Stomach (tissue), 9 donors: ENCODE measurements around the gene PRDM7. TPM values are rescaled to one million over a fixed set of nuclear protein-coding genes. Genes with fewer than 3 reads are reported as not detected.

Experiments
- DNase-seq, 2 donors: peaks; one replicate each; pipeline versions ENCODE4 v3.0.0 to v3.0.0-alpha.2; 2013 to 2019
- H3K27ac ChIP-seq, 5 donors: fragments of 200-600 bp in 4 of 5; sonication (generic) in 4 of 5; one replicate each; pipeline ENCODE4 v1.5.1; 2013 to 2019; ENCODE audit warnings: mild to moderate bottlenecking in 1 of 5, moderate library complexity in 1 of 5
- H3K27me3 ChIP-seq, 3 donors: fragments of 200-600 bp; sonication (generic); one replicate each; pipeline ENCODE4 v1.5.1; 2017 to 2019; ENCODE audit warnings: mixed run types in 1 of 3
- H3K36me3 ChIP-seq, 4 donors: fragments of 200-600 bp; sonication (generic); 1 replicate in 3 of 4; 2 replicates in 1 of 4; pipeline ENCODE4 v1.5.1; 2016 to 2019
- H3K4me1 ChIP-seq, 4 donors: fragments of 200-600 bp; sonication (generic); one replicate each; pipeline ENCODE4 v1.5.1; 2016 to 2019
- H3K4me3 ChIP-seq, 4 donors: fragments of 200-600 bp; sonication (generic) in 3 of 4; one replicate each; pipeline ENCODE4 v1.5.1; 2016 to 2019; ENCODE audit warnings: mild to moderate bottlenecking in 1 of 4
- H3K9me3 ChIP-seq, 4 donors: fragments of 200-600 bp; sonication (generic); one replicate each; pipeline ENCODE4 v1.5.1; 2016 to 2019
- EP300 ChIP-seq: sonication (generic); formaldehyde crosslinking; IDR thresholded peaks from one replicate; pipeline ENCODE4 v1.6.1; 2017; ENCODE audit warnings: antibody characterized with exemption
- POLR2A ChIP-seq, 4 donors: fragments of 450-650 bp; IDR thresholded peaks; one replicate each; pipeline ENCODE4 v1.6.1; 2016; ENCODE audit warnings: antibody characterized with exemption in 4 of 4, control low read depth in 2 of 4, mild to moderate bottlenecking in 1 of 4, moderate library complexity in 1 of 4
- POLR2AphosphoS5 ChIP-seq, 3 donors: sonication (generic); formaldehyde crosslinking; IDR thresholded peaks; one replicate each; pipeline ENCODE4 v1.6.1; 2016; ENCODE audit warnings: antibody characterized with exemption in 3 of 3
- WGBS, 5 donors: extraction: QIAGEN DNeasy Blood & Tissue Kit in 3 of 5; methylation state at CpG; one replicate each; pipeline versions ENCODE4 v1.1.5 to v1.1.7; 2013 to 2018; 5-methylcytosine and 5-hydroxymethylcytosine counted together
- intact Hi-C: fragments of 100-400 bp; cut with DNase I; formaldehyde crosslinking; loops from one replicate; pipeline ENCODE4 v1.15.1; 2023; ENCODE audit warnings: low total_unique reads
- polyA plus RNA-seq, 3 donors: library from polyadenylated mRNA; stranded (reverse); fragments of 200-250 nt; gene quantifications; one replicate each; pipeline ENCODE4 v1.2.3, GENCODE V29; 2013
- total RNA-seq, 5 donors: library from RNA; depleted of rRNA; stranded (reverse); fragments of >200 nt; gene quantifications; one replicate each; pipeline versions ENCODE4 v1.1.0 to v1.2.3, GENCODE V29; 2014 to 2016
- TF ChIP-seq, protein P1 (sequence below), 7 experiments: fragments of 450-650 bp in 4 of 7; fragments of 200-600 bp in 3 of 7; sonication (generic) in 3 of 7; IDR thresholded peaks; one replicate each; pipeline ENCODE4 v1.5.1; 2016 to 2019; ENCODE audit warnings: antibody characterized with exemption in 7 of 7, control low read depth in 2 of 7, mild to moderate bottlenecking in 1 of 7
- donor health status: healthy with polysubstance abuse.
- donor health status: Bipolar disorder and iron deficiency.
- donor health status: healthy.

Gene PRDM7
- total and polyA plus RNA-seq, 8 donors, result not detected

DNA sequence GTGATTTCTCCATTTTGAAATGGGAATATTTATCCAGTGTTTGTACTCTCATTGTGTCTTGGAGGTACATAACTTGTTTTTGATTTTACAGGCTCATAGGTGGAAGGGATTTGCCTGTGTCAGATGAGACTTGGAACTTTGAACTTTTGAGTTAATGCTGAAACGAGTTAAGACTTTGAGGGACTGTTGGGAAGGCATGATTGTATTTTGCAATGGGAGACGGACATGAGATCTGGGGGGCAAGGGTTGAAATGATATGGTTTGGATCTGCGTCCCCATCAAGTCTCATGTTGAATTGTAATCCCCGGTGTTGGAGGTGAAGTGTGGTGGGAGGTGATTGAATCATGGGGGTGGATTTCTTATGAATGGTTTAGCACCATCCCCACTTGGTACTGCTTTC lies 21.8 kb downstream of the PRDM7 start:
- no peak overlapping the region for H3K27ac ChIP-seq
- H3K36me3 ChIP-seq, result no peaks in the 10 kb centered on the region
- H3K27me3 ChIP-seq, result peaks cover 0 to 7% (median 0%) of the 10 kb centered on the region in 3 donors
- TF ChIP-seq, protein P1, sequence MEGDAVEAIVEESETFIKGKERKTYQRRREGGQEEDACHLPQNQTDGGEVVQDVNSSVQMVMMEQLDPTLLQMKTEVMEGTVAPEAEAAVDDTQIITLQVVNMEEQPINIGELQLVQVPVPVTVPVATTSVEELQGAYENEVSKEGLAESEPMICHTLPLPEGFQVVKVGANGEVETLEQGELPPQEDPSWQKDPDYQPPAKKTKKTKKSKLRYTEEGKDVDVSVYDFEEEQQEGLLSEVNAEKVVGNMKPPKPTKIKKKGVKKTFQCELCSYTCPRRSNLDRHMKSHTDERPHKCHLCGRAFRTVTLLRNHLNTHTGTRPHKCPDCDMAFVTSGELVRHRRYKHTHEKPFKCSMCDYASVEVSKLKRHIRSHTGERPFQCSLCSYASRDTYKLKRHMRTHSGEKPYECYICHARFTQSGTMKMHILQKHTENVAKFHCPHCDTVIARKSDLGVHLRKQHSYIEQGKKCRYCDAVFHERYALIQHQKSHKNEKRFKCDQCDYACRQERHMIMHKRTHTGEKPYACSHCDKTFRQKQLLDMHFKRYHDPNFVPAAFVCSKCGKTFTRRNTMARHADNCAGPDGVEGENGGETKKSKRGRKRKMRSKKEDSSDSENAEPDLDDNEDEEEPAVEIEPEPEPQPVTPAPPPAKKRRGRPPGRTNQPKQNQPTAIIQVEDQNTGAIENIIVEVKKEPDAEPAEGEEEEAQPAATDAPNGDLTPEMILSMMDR (IDR thresholded peaks at IDR 0.05), result no peak
- TF ChIP-seq EP300 (no peak), POLR2A (IDR thresholded peaks at IDR 0.05) (no peak), POLR2AphosphoS5 (IDR thresholded peaks at IDR 0.05) (no peak)
- peaks cover 6 to 24% (median 17%) of the 10 kb centered on the region in 4 donors for H3K9me3 ChIP-seq
- no peak overlapping the region for H3K4me3 ChIP-seq
- intact Hi-C loops, result no loop called here
- H3K4me1 ChIP-seq, result no peaks in the 10 kb centered on the region
- WGBS, 5 donors, result 73 to 79% (median 78%) methylated on average over 4 of the region's 4 CpGs
- no peak for DNase-seq

DNA sequence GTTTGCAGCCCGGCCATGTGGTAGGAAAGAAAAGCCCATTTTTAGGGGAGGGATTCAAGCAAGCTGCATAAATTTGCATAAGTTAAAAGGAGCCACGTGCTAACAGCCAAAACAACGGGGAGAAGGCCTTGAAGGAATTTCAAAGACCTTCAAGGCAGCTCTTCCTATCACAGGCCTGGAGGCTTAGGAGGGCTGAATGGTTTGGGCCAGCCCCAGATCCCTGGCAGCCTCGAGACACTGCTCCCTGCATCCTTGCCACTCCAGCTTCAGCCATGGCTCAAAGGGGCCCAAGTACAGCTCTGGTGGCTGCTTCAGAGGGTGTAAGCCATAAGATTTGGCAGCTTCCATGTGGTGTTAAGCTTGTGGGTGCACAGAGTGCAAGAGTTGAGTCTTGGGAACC lies 22.6 kb downstream of the PRDM7 start:
- no peak overlapping the region for H3K27ac ChIP-seq
- H3K9me3 ChIP-seq, result peaks cover 6 to 24% (median 17%) of the 10 kb centered on the region in 4 donors
- H3K4me1 ChIP-seq, result no peaks in the 10 kb centered on the region
- no peak overlapping the region for H3K4me3 ChIP-seq
- 49 to 69% (median 51%) methylated on average over 4 of the region's 4 CpGs for WGBS, 5 donors
- intact Hi-C loops, result no loop called here
- H3K27me3 ChIP-seq, result peaks cover 0 to 7% (median 0%) of the 10 kb centered on the region in 3 donors
- H3K36me3 ChIP-seq, result no peaks in the 10 kb centered on the region
- DNase-seq, result no peak
- TF ChIP-seq EP300 (no peak), POLR2A (IDR thresholded peaks at IDR 0.05) (no peak), POLR2AphosphoS5 (IDR thresholded peaks at IDR 0.05) (no peak)
- TF ChIP-seq, protein P1 (IDR thresholded peaks at IDR 0.05), result no peak

DNA sequence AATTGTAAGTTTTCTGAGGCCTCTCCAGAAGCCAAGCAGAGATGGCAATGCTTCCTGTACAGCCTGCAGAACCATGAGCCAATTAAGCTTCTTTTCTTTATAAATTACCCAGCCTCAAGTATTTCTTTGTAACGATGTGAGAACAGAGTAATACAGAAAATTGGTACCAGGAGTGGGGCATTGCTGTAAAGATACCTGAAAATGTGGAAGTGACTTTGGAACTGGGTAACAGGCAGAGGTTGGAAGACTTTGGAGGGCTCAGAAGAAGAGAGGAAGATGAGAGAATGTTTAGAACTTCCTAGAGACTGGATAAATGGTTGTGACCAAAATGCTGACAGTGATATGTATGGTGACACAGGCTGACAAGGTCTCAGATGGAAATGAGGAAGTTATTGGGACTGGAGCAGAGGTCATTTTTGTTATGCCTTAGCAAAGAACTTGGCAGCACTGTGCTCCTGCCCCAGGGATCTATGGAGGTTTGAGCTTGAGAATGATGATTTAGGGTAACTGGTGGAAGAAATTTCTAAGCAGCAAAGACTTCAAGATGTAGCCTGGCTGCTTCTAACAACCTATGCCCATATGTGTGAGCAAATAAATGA lies 23.1 kb downstream of the PRDM7 start:
- DNase-seq, result no peak
- 53 to 91% (median 66%) methylated on average over 1 of the region's 1 CpG for WGBS, 5 donors
- TF ChIP-seq, protein P1 (IDR thresholded peaks at IDR 0.05), result no peak
- no peak for TF ChIP-seq POLR2A (IDR thresholded peaks at IDR 0.05)
- TF ChIP-seq EP300, result no peak
- TF ChIP-seq POLR2AphosphoS5 (IDR thresholded peaks at IDR 0.05), result no peak
- H3K27ac ChIP-seq, result no peak overlapping the region
- H3K4me3 ChIP-seq, result no peak overlapping the region
- H3K4me1 ChIP-seq, result no peaks in the 10 kb centered on the region
- peaks cover 6 to 24% (median 17%) of the 10 kb centered on the region in 4 donors for H3K9me3 ChIP-seq
- intact Hi-C loops, result no loop called here
- no peaks in the 10 kb centered on the region for H3K36me3 ChIP-seq
- peaks cover 0 to 7% (median 0%) of the 10 kb centered on the region in 3 donors for H3K27me3 ChIP-seq

DNA sequence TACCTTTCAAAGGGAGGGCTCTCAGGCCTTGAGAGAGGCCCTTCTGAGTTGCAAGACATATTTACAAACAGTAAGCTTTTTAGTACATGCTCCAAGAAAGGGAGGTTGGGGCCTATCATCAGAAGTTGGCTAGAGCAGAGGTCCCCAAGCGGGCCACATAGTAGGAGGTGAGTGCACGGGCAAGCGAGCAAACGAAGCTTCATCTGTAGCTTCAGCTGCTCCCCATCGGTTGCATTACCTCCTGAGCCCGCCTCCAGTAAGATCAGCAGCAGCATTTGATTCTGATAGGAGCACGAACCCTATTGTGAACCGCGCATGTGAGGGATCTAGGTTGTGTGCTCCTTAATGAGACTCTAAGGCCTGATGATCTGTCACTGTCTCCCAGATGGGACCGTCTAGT lies 26.2 kb downstream of the PRDM7 start:
- H3K4me1 ChIP-seq, result peaks cover 12 to 22% (median 17%) of the 10 kb centered on the region in 4 donors
- H3K27me3 ChIP-seq, result peaks cover 0 to 28% (median 13%) of the 10 kb centered on the region in 3 donors
- 83 to 86% (median 85%) methylated on average over 10 of the region's 10 CpGs for WGBS, 5 donors
- H3K27ac ChIP-seq, result no peak overlapping the region
- H3K4me3 ChIP-seq, result no peak overlapping the region
- intact Hi-C loops, result no loop called here
- no peak for DNase-seq
- no peaks in the 10 kb centered on the region for H3K36me3 ChIP-seq
- peaks cover 6 to 24% (median 17%) of the 10 kb centered on the region in 4 donors for H3K9me3 ChIP-seq
- TF ChIP-seq EP300 (no peak), POLR2AphosphoS5 (IDR thresholded peaks at IDR 0.05) (no peak), POLR2A (IDR thresholded peaks at IDR 0.05) (no peak)
- TF ChIP-seq, protein P1 (IDR thresholded peaks at IDR 0.05), result no peak
